Mesenchymal stem cell (in vitro differentiated cells and primary cell): ENCODE measurements around the gene UBE2U.
"Not testable (repeated sequence)": the region's sequence is repeated elsewhere in the genome, so short reads cannot be mapped to it uniquely, and the experiment has no call there.

Source experiments
- DNase-seq: peaks from one replicate; pipeline ENCODE4 v3.0.0-alpha.2; 2013
- H2AFZ ChIP-seq: one replicate; pipeline ENCODE4 v1.6.1; 2013; ENCODE audit warnings: low read depth, mild to moderate bottlenecking, control low read depth, inconsistent platforms, low read length, moderate library complexity
- H2AK5ac ChIP-seq: 2 replicates; pipeline ENCODE4 v1.6.1; 2013; ENCODE audit warnings: low read length, moderate library complexity, mild to moderate bottlenecking, inconsistent platforms; ENCODE audit not compliant: severe bottlenecking
- H2BK120ac ChIP-seq: one replicate; pipeline ENCODE4 v1.6.1; 2013; ENCODE audit warnings: low read depth, mild to moderate bottlenecking, inconsistent platforms, low read length, moderate library complexity
- H2BK12ac ChIP-seq, 2 experiments: one replicate each; pipeline ENCODE4 v1.6.1; 2013; ENCODE audit warnings: inconsistent platforms in 2 of 2, low read length in 2 of 2, mild to moderate bottlenecking in 2 of 2, moderate library complexity in 2 of 2, control low read depth in 1 of 2
- H2BK15ac ChIP-seq: one replicate; pipeline ENCODE4 v1.6.1; 2013; ENCODE audit warnings: mild to moderate bottlenecking, low read depth, inconsistent platforms; ENCODE audit not compliant: poor library complexity, severe bottlenecking
- H2BK5ac ChIP-seq: 2 replicates; pipeline ENCODE4 v1.6.1; 2013; ENCODE audit warnings: low read depth, mild to moderate bottlenecking, low read length, control low read depth, inconsistent platforms; ENCODE audit not compliant: poor library complexity, severe bottlenecking
- H3K14ac ChIP-seq, 2 experiments: one replicate each; pipeline ENCODE4 v1.6.1; 2013; ENCODE audit warnings: inconsistent platforms in 2 of 2, low read length in 2 of 2, control low read depth in 1 of 2, mild to moderate bottlenecking in 1 of 2, moderate library complexity in 1 of 2
- H3K18ac ChIP-seq, 2 experiments: one replicate each; pipeline ENCODE4 v1.6.1; 2013; ENCODE audit warnings: inconsistent platforms in 2 of 2, low read length in 2 of 2, control low read depth in 1 of 2, low read depth in 1 of 2, mild to moderate bottlenecking in 1 of 2
- H3K23ac ChIP-seq, 2 experiments: one replicate each; pipeline ENCODE4 v1.6.1; 2013; ENCODE audit warnings: inconsistent platforms in 2 of 2, low read length in 2 of 2, mild to moderate bottlenecking in 2 of 2, moderate library complexity in 2 of 2, control low read depth in 1 of 2
- H3K27ac ChIP-seq: 2 replicates; pipeline ENCODE4 v1.5.1; 2013; ENCODE audit warnings: mild to moderate bottlenecking, moderate library complexity, low read length, control low read depth, inconsistent platforms; ENCODE audit not compliant: poor library complexity, severe bottlenecking
- H3K27me3 ChIP-seq, 2 experiments: 2 replicates each; pipeline versions ENCODE4 v1.6.1 to v1.7.0; 2013; ENCODE audit warnings: low read length in 2 of 2, mild to moderate bottlenecking in 2 of 2, moderate library complexity in 2 of 2, control low read depth in 1 of 2, inconsistent platforms in 1 of 2; ENCODE audit not compliant: control insufficient read depth in 1 of 2, insufficient read depth in 1 of 2
- H3K36me3 ChIP-seq, 2 experiments: 2 replicates each; pipeline versions ENCODE4 v1.6.1 to v1.7.0; 2013; ENCODE audit warnings: low read length in 2 of 2, control low read depth in 1 of 2, inconsistent platforms in 1 of 2, low read depth in 1 of 2, mild to moderate bottlenecking in 1 of 2; ENCODE audit not compliant: insufficient read depth in 2 of 2, control insufficient read depth in 1 of 2
- H3K4ac ChIP-seq, 2 experiments: one replicate each; pipeline ENCODE4 v1.6.1; 2013; ENCODE audit warnings: inconsistent platforms in 2 of 2, low read length in 2 of 2, mild to moderate bottlenecking in 2 of 2, moderate library complexity in 2 of 2, control low read depth in 1 of 2, low read depth in 1 of 2
- H3K4me1 ChIP-seq: 2 replicates; pipeline ENCODE4 v1.6.1; 2013; ENCODE audit warnings: low read depth, low read length, control low read depth; ENCODE audit not compliant: control insufficient read depth, insufficient read depth
- H3K4me2 ChIP-seq: 2 replicates; pipeline ENCODE4 v1.6.1; 2013; ENCODE audit warnings: low read length, mild to moderate bottlenecking, inconsistent platforms; ENCODE audit not compliant: poor library complexity, severe bottlenecking
- H3K4me3 ChIP-seq, 2 experiments: 2 replicates each; pipeline versions ENCODE4 v1.5.1 to v1.7.0; 2013; ENCODE audit warnings: low read length in 2 of 2, mild to moderate bottlenecking in 2 of 2, control low read depth in 1 of 2, low read depth in 1 of 2; ENCODE audit not compliant: insufficient read depth in 1 of 2
- H3K79me1 ChIP-seq: replicated peaks from 2 replicates; pipeline ENCODE4 v1.6.1; 2013; ENCODE audit warnings: mild to moderate bottlenecking, control low read depth, low read length, inconsistent platforms; ENCODE audit not compliant: poor library complexity, severe bottlenecking
- H3K9ac ChIP-seq: 2 replicates; pipeline ENCODE4 v1.7.0; 2013; ENCODE audit warnings: mild to moderate bottlenecking, low read length, moderate library complexity
- H3K9me3 ChIP-seq: 2 replicates; pipeline ENCODE4 v1.7.0; 2013; ENCODE audit warnings: mild to moderate bottlenecking, low read length; ENCODE audit not compliant: control insufficient read depth
- H4K8ac ChIP-seq: one replicate; pipeline ENCODE4 v1.6.1; 2013; ENCODE audit warnings: inconsistent platforms, mild to moderate bottlenecking, low read length, moderate library complexity
- H4K91ac ChIP-seq: one replicate; pipeline ENCODE4 v1.6.1; 2013; ENCODE audit warnings: mild to moderate bottlenecking, low read length, inconsistent platforms
- WGBS: methylation state at CpG from one replicate; pipeline ENCODE4 v1.1.7; 2013; ENCODE audit warnings: mixed read lengths; 5-methylcytosine and 5-hydroxymethylcytosine counted together

Gene UBE2U

DNA sequence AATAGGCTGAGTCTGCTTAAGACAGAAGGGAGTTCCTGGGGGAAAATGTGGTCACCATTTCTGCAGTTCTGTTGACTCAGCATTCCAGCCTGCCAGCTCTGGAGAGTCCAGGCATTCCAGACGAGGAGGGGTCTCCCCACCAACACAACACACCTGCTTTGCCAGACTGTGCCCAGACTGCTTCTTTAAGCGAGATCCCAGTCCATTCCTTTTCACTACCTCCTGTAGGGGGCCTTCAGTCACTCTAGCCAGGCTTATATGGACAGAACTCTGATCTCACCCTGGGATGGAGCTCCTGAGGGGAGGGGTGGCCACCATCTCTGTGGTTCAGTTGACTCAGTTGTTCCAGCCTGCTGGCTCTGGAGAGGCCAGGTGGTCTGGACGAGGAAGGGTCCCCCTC lies 48.5 kb downstream of the UBE2U start:
- H3K4me2 ChIP-seq: no peak overlapping the region

DNA sequence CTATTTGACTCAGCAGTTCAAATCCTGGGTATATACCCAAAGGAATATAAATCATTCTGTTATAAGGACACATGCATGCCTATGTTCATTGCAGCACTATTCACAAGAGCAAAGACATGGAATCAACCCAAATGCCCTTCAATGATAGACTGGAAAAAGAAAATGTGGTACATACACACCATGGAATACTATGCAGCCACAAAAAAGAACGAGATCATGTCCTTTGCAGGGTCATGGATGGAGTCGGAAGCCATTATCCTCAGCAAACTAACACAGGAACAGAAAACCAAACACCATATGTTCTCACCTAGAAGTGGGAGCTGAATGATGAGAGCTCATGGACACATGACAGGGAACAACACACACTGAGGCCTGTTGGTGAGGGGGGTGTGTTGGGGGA lies 53.8 kb downstream of the UBE2U start:
- H2BK5ac ChIP-seq, H3K36me3 ChIP-seq, H3K18ac ChIP-seq, H4K91ac ChIP-seq, H3K23ac ChIP-seq, H3K4ac ChIP-seq, DNase-seq, H3K4me1 ChIP-seq, H3K9ac ChIP-seq, H2BK15ac ChIP-seq, H3K4me3 ChIP-seq, H3K79me1 ChIP-seq, H3K9me3 ChIP-seq, H2BK12ac ChIP-seq, H3K14ac ChIP-seq, H3K4me2 ChIP-seq, H3K27ac ChIP-seq, H2AK5ac ChIP-seq, H2AFZ ChIP-seq, H4K8ac ChIP-seq, H2BK120ac ChIP-seq: not testable (repeated sequence)
- H3K27me3 ChIP-seq: peaks cover 0 to 12% of the 10 kb centered on the region in 2 experiments
- WGBS: 69% methylated on average over 2 of the region's 2 CpGs

More for the DNA sequence above, 48.5 kb downstream of the UBE2U start:
- Histone ChIP-seq H2BK15ac (no peak overlapping the region), H2BK5ac (no peak overlapping the region), H3K4me1 (no peaks in the 10 kb centered on the region), H3K4me3 (no peak overlapping the region), H2BK120ac (no peak overlapping the region), H2AK5ac (no peak overlapping the region), H3K4ac (no peak overlapping the region), H4K8ac (no peak overlapping the region), H3K79me1 (no peaks in the 10 kb centered on the region), H3K27ac (no peak overlapping the region), H3K23ac (no peak overlapping the region), H2AFZ (no peak overlapping the region), H3K14ac (no peak overlapping the region), H4K91ac (no peak overlapping the region), H3K18ac (no peak overlapping the region), H3K36me3 (no peaks in the 10 kb centered on the region), H2BK12ac (no peak overlapping the region), H3K27me3 (peaks cover 0 to 11% of the 10 kb centered on the region in 2 experiments), H3K9me3 (peaks cover 7% of the 10 kb centered on the region), H3K9ac (no peak overlapping the region)
- no peak for DNase-seq
- 55% methylated on average over 3 of the region's 3 CpGs for WGBS

DNA sequence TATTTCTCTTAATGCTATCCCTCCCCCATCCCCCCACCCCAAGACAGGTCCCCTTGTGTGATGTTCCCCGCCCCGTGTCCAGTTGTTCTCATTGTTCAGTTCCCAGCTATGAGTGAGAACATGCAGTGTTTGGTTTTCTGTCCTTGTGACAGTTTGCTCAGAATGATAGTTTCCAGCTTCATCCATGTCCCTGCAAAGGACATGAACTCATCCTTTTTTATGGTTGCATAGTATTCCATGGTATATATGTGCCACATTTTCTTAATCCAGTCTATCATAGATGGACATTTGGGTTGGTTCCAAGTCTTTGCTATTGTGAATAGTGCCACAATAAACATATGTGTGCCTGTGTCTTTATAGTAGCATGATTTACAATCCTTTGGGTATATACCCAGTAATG lies 55.0 kb downstream of the UBE2U start:
- not testable (repeated sequence) for H3K36me3 ChIP-seq, H2AFZ ChIP-seq, H3K14ac ChIP-seq, H4K8ac ChIP-seq, H2BK120ac ChIP-seq, H2BK5ac ChIP-seq, H3K79me1 ChIP-seq, H3K4me1 ChIP-seq, DNase-seq, H3K4me2 ChIP-seq, H3K27ac ChIP-seq, H3K23ac ChIP-seq, H2AK5ac ChIP-seq, H3K9me3 ChIP-seq, H3K9ac ChIP-seq, H2BK15ac ChIP-seq, H3K18ac ChIP-seq, H4K91ac ChIP-seq, H3K4ac ChIP-seq, H3K4me3 ChIP-seq, H2BK12ac ChIP-seq
- peaks cover 0 to 14% of the 10 kb centered on the region in 2 experiments for H3K27me3 ChIP-seq
- WGBS: no CpG with 5 or more reads among the region's 2 CpGs

DNA sequence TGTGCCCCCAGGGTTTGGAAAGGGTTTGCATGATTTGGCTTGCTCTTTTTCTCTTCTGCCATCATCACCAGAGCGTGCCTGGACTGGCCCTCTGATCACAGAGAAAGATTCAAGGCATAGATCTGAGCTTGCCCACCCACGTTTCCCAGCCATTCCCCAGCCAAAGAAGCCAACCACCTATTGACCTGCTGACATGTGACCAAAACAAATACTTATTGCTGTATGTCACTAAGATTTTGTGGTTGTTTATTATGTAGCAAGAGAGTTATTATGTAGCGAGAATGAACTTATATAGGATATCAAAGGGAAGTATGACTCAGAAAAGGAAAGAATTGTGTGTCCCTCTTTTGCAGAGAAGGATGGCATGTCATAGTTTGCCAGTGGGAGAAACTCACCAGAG lies 59.9 kb downstream of the UBE2U start:
- Histone ChIP-seq H3K36me3 (no peaks in the 10 kb centered on the region), H2BK15ac (no peak overlapping the region), H3K18ac (no peak overlapping the region), H3K4me1 (no peaks in the 10 kb centered on the region), H3K4ac (no peak overlapping the region), H3K27me3 (peaks cover 0 to 14% of the 10 kb centered on the region in 2 experiments), H3K9me3 (no peaks in the 10 kb centered on the region), H3K4me3 (no peak overlapping the region), H2AK5ac (no peak overlapping the region), H3K14ac (no peak overlapping the region), H3K9ac (no peak overlapping the region), H4K91ac (no peak overlapping the region), H3K27ac (no peak overlapping the region), H3K23ac (no peak overlapping the region), H2BK120ac (no peak overlapping the region), H2AFZ (no peak overlapping the region), H2BK5ac (no peak overlapping the region), H3K4me2 (no peak overlapping the region), H4K8ac (no peak overlapping the region), H2BK12ac (no peak overlapping the region), H3K79me1 (no peaks in the 10 kb centered on the region)
- 78% methylated on average over 2 of the region's 3 CpGs for WGBS
- no peak for DNase-seq
